ENCODE results near the gene KASH5. TPM values are rescaled to one million over a fixed set of nuclear protein-coding genes. Genes with fewer than 3 reads are reported as not detected.

KASH5 gene
- total RNA-seq, 1 experiment from 2014 or later, result not detected

DNA sequence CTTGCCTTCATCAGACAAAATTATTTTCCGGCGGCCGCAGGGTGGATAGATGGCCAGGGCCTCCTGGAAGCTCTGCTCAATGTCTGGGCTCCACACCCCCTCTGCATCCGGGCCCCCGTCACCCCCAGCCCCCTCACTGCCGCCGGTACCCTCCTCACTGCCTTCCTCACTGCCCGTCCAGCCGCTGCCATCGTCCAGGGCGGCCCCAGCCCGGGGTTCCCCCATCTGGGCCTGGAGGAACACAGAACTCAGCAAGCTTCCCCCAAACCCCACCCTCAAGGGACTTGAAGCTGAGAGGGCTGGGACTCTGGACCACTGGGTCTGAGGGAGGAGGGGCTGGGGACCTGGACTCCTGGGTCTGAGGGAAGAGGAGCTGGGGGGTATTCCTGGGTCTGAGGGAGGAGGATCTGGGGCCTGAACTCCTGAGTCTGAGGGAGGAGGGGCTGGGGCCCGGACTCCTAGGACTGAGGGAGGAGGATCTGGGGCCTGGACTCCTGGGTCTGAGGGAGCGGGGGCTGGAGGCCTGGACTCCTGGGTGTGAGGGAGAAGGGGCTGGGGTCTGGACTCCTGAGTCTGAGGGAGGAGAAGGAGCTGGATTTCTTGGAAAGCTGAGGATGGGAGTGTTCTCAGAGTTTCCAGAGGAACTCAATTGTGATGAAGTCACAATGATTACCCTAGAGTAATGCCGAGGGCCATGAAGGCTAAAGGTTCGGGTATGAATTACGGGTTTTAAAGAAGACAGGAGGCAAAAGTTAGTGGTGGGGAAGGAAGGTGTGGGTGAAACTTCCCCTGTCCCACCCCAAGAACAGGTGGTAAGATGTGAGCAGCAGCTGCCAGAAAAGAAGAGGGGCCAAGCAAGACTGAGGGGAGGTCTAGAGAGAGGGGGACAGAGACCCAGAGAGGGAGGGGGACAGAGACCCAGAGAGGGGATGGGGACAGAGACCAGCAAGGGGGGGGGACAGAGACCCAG is 27.9 kb upstream of the KASH5 start:
- peaks cover 4 to 27% of the 10 kb centered on the region in 2 experiments for H3K4me1 Mint-ChIP-seq
- peaks cover 38 to 48% (median 44%) of the 10 kb centered on the region in 3 experiments; a peak in 6 of 7 replicates for H3K36me3 Mint-ChIP-seq (ENCODE audit: insufficient read depth in 1 of 3, low read depth in 3 of 3)
- H3K23me2 ChIP-seq (ENCODE audit: insufficient read length, low read depth, low read length, poor library complexity, severe bottlenecking), result peaks cover 8% of the 10 kb centered on the region
- H3K23ac ChIP-seq (ENCODE audit: insufficient read length, low read depth, low read length), result no peak overlapping the region
- DNase-seq, result no peak
- H3K4me2 ChIP-seq (ENCODE audit: insufficient read depth, insufficient read length, low read length), result peak overlapping the region; percentile 96
- peak overlapping the region; percentile 4 for H3K9ac ChIP-seq (ENCODE audit: extremely low read depth, insufficient read length, low read length)
- no peaks in the 10 kb centered on the region; the same call in 1 of the 2 replicates for H3K4me1 ChIP-seq (ENCODE audit: insufficient read depth, low read length)
- H4K20me1 ChIP-seq (ENCODE audit: control insufficient read depth, insufficient read depth, insufficient read length), result no peaks in the 10 kb centered on the region
- peak overlapping the region; percentile 80 to 98 (median 96) for H3K27ac Mint-ChIP-seq
- H3K27ac ChIP-seq (ENCODE audit: insufficient read length, low read depth, low read length), result no peak overlapping the region
- H2BK120ac ChIP-seq (ENCODE audit: low read depth, low read length, poor library complexity, severe bottlenecking), result no peak overlapping the region
- no CpG with 5 or more reads among the region's 17 CpGs for WGBS (ENCODE audit: extremely low coverage, insufficient read length, low lambda C conversion rate)
- no peak overlapping the region for H4K5ac ChIP-seq (ENCODE audit: insufficient read length, low read depth, low read length)
- H2AK5ac ChIP-seq (ENCODE audit: insufficient read length, low read length), result no peak overlapping the region
- no peak overlapping the region for H2BK15ac ChIP-seq (ENCODE audit: low read depth, low read length)
- no peak overlapping the region for H3K18ac ChIP-seq (ENCODE audit: insufficient read length, low read depth, low read length)
- no peaks in the 10 kb centered on the region for H3K9me3 ChIP-seq (ENCODE audit: control insufficient read depth, low read depth, low read length)
- no peak overlapping the region; the same call in 1 of the 2 replicates for H3K4ac ChIP-seq (ENCODE audit: low read depth, low read length)
- TF ChIP-seq, protein P1, sequence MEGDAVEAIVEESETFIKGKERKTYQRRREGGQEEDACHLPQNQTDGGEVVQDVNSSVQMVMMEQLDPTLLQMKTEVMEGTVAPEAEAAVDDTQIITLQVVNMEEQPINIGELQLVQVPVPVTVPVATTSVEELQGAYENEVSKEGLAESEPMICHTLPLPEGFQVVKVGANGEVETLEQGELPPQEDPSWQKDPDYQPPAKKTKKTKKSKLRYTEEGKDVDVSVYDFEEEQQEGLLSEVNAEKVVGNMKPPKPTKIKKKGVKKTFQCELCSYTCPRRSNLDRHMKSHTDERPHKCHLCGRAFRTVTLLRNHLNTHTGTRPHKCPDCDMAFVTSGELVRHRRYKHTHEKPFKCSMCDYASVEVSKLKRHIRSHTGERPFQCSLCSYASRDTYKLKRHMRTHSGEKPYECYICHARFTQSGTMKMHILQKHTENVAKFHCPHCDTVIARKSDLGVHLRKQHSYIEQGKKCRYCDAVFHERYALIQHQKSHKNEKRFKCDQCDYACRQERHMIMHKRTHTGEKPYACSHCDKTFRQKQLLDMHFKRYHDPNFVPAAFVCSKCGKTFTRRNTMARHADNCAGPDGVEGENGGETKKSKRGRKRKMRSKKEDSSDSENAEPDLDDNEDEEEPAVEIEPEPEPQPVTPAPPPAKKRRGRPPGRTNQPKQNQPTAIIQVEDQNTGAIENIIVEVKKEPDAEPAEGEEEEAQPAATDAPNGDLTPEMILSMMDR (conservative IDR thresholded peaks at IDR 0.05), result no peak
- no peak overlapping the region for H2AFZ ChIP-seq (ENCODE audit: low read length)
- no peaks in the 10 kb centered on the region for H3K27me3 ChIP-seq (ENCODE audit: insufficient read depth, low read length)
- H3K4me3 Mint-ChIP-seq, result no peak overlapping the region
- H3K56ac ChIP-seq (ENCODE audit: insufficient read length, low read depth, low read length), result no peak overlapping the region
- peaks cover 6% of the 10 kb centered on the region for H3K79me1 ChIP-seq (ENCODE audit: insufficient read depth, low read depth, low read length, poor library complexity, severe bottlenecking)
- no peak overlapping the region for H4K8ac ChIP-seq (replicated peaks; ENCODE audit: insufficient read length, low read depth, low read length)
- H3K27me3 Mint-ChIP-seq (ENCODE audit: low read depth), result peaks cover 3% of the 10 kb centered on the region
- H3T11ph ChIP-seq (ENCODE audit: low read length), result no peak overlapping the region
- H3K79me2 ChIP-seq (ENCODE audit: insufficient read depth, low read length), result peaks cover 6% of the 10 kb centered on the region; the same call in 1 of the 2 replicates
- H4K91ac ChIP-seq (ENCODE audit: insufficient read length, low read depth, low read length), result no peak overlapping the region
- no peak overlapping the region for H2BK5ac ChIP-seq (ENCODE audit: insufficient read length, low read length)
- no peak overlapping the region for H2BK20ac ChIP-seq (ENCODE audit: low read depth, low read length, poor library complexity, severe bottlenecking)
- H3K9me3 Mint-ChIP-seq, result no peaks in the 10 kb centered on the region
- no peak overlapping the region for H3K14ac ChIP-seq (ENCODE audit: insufficient read depth, low read length)
- H2BK12ac ChIP-seq (ENCODE audit: insufficient read length, low read depth, low read length), result no peak overlapping the region
